Hematopoietic multipotent progenitor cell treated with erythropoietin and hydrocortisone succinate and interleukin-3 and kit ligand, for 4 days (in vitro differentiated cells): ENCODE results near the gene PROX1.
A peak's percentile ranks its signal among the peaks of the same experiment; 100 is the strongest.

Experiments used
- DNase-seq: peaks from one replicate; pipeline ENCODE4 v3.0.0-alpha.2; 2015

The PROX1 gene, protein sequence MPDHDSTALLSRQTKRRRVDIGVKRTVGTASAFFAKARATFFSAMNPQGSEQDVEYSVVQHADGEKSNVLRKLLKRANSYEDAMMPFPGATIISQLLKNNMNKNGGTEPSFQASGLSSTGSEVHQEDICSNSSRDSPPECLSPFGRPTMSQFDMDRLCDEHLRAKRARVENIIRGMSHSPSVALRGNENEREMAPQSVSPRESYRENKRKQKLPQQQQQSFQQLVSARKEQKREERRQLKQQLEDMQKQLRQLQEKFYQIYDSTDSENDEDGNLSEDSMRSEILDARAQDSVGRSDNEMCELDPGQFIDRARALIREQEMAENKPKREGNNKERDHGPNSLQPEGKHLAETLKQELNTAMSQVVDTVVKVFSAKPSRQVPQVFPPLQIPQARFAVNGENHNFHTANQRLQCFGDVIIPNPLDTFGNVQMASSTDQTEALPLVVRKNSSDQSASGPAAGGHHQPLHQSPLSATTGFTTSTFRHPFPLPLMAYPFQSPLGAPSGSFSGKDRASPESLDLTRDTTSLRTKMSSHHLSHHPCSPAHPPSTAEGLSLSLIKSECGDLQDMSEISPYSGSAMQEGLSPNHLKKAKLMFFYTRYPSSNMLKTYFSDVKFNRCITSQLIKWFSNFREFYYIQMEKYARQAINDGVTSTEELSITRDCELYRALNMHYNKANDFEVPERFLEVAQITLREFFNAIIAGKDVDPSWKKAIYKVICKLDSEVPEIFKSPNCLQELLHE

DNA sequence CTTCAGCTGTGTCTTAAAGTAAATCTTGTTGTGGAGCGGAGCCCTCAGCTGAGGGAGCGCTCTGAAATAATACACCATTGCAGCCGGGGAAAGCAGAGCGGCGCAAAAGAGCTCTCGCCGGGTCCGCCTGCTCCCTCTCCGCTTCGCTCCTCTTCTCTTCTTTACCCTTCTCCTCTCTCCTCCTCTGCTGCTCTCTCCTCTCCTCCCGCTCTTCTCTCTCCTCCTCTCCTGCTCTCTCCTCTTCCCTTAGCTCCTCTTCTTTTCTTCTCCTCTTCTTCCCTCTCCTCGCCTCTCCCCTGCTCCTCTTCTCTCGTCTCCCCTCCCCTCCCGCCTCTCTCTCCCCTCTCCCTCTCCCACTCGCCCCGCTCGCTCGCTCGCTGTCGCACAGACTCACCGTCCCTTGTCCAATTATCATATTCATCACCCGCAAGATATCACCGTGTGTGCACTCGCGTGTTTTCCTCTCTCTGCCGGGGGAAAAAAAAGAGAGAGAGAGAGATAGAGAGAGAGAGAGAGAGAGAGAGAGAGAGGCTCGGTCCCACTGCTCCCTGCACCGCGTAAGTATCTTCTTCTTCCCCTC, at the start of gene PROX1:
TSS of gene PROX1 (plus strand) at position 47 of the 580 bp plus-strand sequence. CDS start 8,563 bp downstream, outside the sequence.
- peak; percentile 62 for DNase-seq

GRCh38 chr1:213938776-213939175, 49.0 kb upstream of the PROX1 start:
- DNase-seq: no peak

DNA sequence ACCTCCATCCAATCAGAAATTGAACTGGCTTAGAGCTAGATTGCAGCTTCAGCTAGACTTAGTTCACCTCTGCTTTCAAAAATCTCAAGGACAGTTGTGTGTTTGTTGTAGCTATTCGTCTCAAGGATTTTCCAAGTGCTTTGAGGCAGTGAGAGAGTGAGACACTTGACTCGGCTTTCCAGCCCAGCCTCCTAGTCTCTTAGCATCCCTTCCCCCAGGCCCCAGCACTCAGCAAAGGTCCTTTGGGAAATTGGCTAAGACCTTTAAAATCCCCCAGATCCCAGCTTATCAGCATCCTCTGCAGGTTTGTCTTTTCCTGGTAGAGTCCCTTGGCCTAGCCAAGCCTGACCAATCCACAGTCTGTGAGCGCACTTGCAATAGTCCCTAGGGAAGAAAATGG, 47.9 kb upstream of the PROX1 start:
- no peak for DNase-seq

DNA sequence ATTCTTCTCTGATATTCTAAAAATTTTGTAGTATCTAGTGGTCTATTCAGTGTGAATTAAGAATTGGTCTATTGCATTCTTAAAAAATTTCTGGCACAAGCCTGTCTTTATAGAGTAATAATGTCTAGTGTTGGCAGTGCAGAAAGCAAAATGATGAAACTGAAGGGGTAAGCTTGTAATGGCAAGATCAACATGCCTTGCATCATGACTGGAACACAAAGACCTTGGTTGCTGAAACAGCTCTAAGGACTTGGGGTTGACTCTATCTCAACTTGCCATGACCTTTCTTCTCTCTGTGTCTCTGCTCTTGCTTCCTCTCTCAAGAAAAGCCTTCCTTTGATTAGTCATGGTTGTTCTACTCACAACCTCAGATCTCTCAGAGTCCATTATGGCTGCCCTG, 46.8 kb upstream of the PROX1 start:
- DNase-seq: no peak

GRCh38 chr1:213942061-213942460, 45.7 kb upstream of the PROX1 start:
- DNase-seq: no peak

GRCh38 chr1:213947200-213947801, 40.5 kb upstream of the PROX1 start:
- no peak for DNase-seq

DNA sequence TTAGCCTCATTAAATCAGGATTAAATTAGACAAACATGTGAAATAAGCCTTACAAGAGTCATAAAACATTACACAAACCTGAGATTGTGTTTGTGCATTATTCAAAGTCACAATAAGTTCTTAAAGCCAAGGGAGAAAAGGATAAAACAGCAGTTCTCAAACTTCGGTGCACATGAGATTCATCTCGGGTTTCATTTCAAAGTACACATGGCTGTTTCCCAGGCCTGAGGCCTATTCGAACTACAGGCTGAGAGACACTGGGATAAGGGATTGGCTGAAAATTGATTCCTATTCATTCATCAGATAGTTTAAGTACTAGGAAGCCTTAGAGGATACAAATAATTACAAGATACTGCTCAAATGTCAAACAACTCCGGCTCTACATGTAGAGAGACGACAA, 35.9 kb upstream of the PROX1 start:
- DNase-seq: no peak

DNA sequence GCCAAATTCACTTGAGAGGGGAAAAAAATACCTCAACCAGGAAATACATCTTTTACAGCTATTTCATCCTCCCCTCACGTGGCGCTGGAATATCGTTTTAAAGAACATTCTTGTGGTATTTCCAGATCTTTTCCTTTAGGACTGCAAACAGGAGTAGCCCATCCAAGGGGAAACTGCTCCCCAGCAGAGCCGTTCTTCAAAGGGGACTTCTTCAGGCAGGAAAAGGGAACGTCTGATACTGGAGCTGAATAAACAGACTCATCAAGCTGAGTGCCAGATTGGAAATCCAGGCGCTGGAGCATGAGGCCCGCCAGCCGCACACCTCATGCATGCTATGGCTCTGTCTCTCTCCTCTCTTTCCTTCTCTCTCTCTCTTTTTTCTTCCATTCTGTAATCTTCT, 34.0 kb upstream of the PROX1 start:
- DNase-seq: no peak

GRCh38 chr1:213956295-213956770, 31.4 kb upstream of the PROX1 start:
- no peak for DNase-seq

DNA sequence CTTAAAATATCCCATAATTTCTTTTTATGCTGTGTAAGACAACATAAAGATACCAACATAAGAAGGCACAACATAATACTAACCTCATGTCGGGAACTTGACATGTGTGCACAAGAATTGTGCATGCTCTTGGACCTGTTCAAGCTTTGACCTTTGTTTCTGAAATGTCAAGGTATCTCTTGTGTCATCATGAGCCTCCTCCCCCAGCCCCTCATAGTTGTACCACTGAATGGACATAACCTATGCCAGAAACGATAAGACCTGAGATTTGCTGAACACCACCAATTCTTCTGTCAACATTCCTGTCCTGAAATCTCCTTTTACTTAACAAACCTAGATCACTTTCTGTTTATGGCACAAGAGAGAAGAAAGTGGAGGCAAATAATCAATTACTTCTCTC, 29.4 kb upstream of the PROX1 start:
- no peak for DNase-seq

- DNase-seq: no peak
These were observed 26.8 kb upstream of the PROX1 start for GRCh38 chr1:213960963-213961362.

DNA sequence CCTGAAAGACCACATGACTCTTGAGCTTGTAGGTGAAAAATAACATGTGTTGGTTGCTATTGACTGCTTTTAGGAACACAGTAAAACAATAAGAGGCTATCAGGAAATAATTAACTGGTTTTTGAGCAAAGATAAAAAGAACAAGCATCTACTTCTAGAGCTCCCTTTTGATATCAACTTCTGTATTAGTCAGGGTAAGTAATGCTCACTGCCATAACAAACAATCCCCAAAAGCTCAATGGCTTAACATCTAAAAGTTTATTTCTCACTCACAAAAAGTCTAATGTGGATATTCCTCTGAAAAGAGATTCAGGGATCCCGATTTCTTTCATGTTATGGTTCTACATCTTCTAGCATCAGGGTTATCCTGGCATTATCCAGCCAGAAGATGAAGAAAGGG, 25.3 kb upstream of the PROX1 start:
- DNase-seq: no peak

DNA sequence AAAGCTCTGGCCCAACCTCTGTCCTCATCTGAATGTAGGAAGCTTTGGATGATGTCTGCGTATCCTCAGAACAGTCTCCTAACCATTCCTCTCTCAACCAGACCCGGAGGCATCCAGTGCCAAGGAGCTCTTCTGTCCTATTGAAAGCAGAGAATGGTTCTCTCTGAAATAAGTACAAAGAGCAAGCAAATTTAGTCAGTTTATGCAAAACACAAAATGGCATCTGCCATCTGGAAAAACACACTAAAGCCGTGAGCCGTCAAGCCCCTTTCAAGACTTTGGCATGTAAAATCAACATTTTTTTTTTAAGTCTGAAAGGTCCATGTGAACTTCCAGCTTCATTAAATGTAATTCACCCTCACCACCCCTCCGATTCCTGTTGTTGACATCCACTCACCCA, 21.7 kb upstream of the PROX1 start:
- no peak for DNase-seq

GRCh38 chr1:213968146-213968825, 19.5 kb upstream of the PROX1 start:
- DNase-seq: no peak

DNA sequence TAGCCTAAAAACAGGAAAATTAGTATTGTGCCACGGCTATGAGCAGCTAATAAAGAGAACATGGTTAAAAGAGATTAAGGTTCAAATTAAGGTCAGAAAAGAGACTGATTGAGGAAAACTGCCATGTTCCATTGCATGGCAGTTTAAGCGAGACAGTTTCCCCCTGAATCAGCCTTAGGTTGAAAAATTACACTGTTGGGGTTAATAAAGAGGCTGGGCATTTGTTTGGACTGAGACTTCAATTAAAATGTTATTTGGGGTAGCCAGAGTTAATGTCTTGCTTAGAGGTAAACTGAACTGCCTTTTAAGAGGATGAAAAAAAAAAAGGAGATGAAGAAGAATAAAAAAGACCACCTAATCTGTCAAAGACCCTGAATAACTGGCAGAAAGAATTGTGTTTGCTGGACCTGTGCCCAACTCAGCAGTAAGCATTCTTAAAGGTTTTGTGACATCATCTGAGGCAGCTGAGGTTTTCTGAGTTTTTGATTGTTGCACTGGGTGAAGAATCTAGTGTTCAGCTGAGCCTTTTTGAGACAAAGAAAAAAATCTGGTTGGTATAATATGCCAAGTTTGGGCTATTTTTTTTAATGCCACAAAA, 17.7 kb upstream of the PROX1 start:
- DNase-seq: no peak

DNA sequence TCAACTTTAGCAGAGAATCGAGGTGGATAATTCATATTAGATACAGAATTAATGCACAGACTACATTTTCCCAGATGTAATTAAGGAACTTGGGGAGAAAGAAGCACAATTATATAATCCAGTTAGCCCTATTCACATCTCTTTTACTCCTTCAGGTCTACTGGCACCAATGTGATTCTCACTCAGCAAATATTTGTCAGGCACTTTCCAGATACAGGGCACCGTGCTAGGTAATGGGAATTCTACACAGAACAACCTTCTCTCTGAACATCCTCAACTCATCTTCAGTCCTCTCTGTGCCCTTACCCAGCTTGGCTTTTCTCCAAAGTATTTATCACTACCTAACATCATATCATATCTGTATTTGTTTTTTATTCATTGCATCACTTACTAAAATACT, 15.6 kb upstream of the PROX1 start:
- no peak for DNase-seq

DNA sequence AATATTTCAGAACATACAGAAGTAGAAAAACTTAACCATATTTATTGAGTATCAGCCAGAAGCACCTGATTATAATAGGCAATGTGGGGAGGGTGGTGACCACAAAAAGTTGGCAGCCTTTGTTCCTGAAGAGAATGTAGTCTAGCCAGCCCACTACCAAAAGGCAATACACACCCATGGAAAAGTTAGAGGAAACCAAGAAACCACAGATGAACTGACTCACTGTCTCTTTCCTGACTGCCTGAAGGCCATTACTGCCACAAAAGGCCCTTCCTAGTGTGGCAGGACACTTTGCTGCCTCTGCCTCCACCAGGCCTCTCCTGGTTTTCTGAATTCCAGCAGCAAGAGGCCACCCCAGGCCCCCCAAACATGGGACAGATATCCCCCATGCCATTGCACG, 14.6 kb upstream of the PROX1 start:
- DNase-seq: no peak

- DNase-seq: no peak
These were observed 10.9 kb upstream of the PROX1 start for GRCh38 chr1:213976665-213977485.

GRCh38 chr1:213977486-213977842, 10.3 kb upstream of the PROX1 start:
- no peak for DNase-seq

GRCh38 chr1:213977909-213978308, 9.9 kb upstream of the PROX1 start:
- no peak for DNase-seq

DNA sequence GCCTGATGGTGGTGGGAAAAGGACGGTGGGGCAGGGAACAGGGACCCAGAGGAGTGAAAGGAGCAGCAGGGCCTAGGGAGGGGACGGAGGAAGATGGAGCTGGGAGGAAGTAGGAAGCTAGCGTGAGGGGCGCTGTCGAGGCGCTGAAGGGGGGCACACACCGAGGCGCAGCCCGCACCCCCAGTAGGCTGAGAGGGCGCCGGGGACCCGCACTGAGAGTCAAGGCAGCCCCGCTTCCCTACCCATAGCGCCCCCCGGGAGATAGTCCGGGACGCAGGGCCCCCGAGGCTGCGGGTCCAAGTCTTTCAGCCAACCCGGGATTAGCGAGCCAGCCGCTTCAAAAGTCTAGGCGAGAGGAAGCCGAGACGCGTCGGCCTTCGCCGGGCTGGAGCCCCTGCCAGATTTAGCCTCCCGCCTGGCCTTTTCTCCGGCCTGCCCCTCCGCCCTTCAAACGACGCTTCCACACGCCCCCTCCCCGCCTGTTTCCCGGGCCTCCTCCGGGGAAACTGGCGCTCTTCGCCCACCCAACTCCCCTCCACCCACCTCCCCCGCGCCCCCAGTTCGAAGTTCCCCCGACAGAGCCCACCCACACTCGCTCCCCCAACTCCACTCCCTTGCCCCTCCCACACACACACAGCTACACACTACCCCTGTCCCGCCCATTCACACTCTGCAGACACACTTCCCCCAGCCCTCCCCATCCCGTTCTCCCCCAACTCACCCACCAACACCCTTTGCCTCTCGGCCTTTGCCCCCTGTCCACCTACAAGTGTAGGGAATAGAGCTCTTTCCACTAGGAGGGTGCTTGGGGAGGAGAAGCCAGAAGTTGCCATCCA, 7.8 kb upstream of the PROX1 start:
- no peak for DNase-seq
